ENCODE data around the gene MNAT1.
A peak's percentile ranks its signal among the peaks of the same experiment; 100 is the strongest.
"Not testable (repeated sequence)": the region's sequence is repeated elsewhere in the genome, so short reads cannot be mapped to it uniquely, and the experiment has no call there.

The MNAT1 gene

GRCh38 chr14:60882219-60882618 lies 147.7 kb downstream of the MNAT1 start:
- no peak for DNase-seq (ENCODE audit: low spot score)

- DNase-seq (ENCODE audit: low spot score): no peak
Observed at GRCh38 chr14:60884134-60884533, 149.6 kb downstream of the MNAT1 start.

GRCh38 chr14:60890636-60891035 lies 156.1 kb downstream of the MNAT1 start:
- DNase-seq (ENCODE audit: low spot score): not testable (repeated sequence)

GRCh38 chr14:60893911-60894310 lies 159.3 kb downstream of the MNAT1 start:
- DNase-seq (ENCODE audit: low spot score): no peak

GRCh38 chr14:60904381-60904780 lies 169.8 kb downstream of the MNAT1 start:
- DNase-seq (ENCODE audit: low spot score): no peak

- DNase-seq (ENCODE audit: low spot score): no peak
Observed at GRCh38 chr14:60905923-60906322, 171.4 kb downstream of the MNAT1 start.

- no peak for DNase-seq (ENCODE audit: low spot score)
Observed at GRCh38 chr14:60915781-60916180, 181.2 kb downstream of the MNAT1 start.

GRCh38 chr14:60922050-60922449 lies 187.5 kb downstream of the MNAT1 start:
- DNase-seq (ENCODE audit: low spot score): no peak

- no peak for DNase-seq (ENCODE audit: low spot score)
Observed at GRCh38 chr14:60925286-60925685, 190.7 kb downstream of the MNAT1 start.

- no peak for DNase-seq (ENCODE audit: low spot score)
Observed at GRCh38 chr14:60926002-60926401, 191.4 kb downstream of the MNAT1 start.

GRCh38 chr14:60931218-60931617 lies 196.7 kb downstream of the MNAT1 start:
- peak; percentile 16 for DNase-seq (ENCODE audit: low spot score)

- DNase-seq (ENCODE audit: low spot score): no peak
Observed at GRCh38 chr14:60933920-60934655, 199.5 kb downstream of the MNAT1 start.

- DNase-seq (ENCODE audit: low spot score): no peak
Observed at GRCh38 chr14:60935319-60935718, 200.8 kb downstream of the MNAT1 start.

- DNase-seq (ENCODE audit: low spot score): no peak
Observed at GRCh38 chr14:60943637-60944032, 209.1 kb downstream of the MNAT1 start.

GRCh38 chr14:60944204-60944603 lies 209.6 kb downstream of the MNAT1 start:
- DNase-seq (ENCODE audit: low spot score): no peak

- no peak for DNase-seq (ENCODE audit: low spot score)
Observed at GRCh38 chr14:60945984-60946383, 211.4 kb downstream of the MNAT1 start.

- DNase-seq (ENCODE audit: low spot score): no peak
Observed at GRCh38 chr14:60946773-60947172, 212.2 kb downstream of the MNAT1 start.

- no peak for DNase-seq (ENCODE audit: low spot score)
Observed at GRCh38 chr14:60951776-60952435, 217.3 kb downstream of the MNAT1 start.

GRCh38 chr14:60956202-60956601 lies 221.6 kb downstream of the MNAT1 start:
- no peak for DNase-seq (ENCODE audit: low spot score)

GRCh38 chr14:60956632-60957031 lies 222.1 kb downstream of the MNAT1 start:
- DNase-seq (ENCODE audit: low spot score): no peak

GRCh38 chr14:60958146-60958545 lies 223.6 kb downstream of the MNAT1 start:
- DNase-seq (ENCODE audit: low spot score): no peak

- no peak for DNase-seq (ENCODE audit: low spot score)
Observed at GRCh38 chr14:60963761-60964160, 229.2 kb downstream of the MNAT1 start.

GRCh38 chr14:60964904-60965303 lies 230.3 kb downstream of the MNAT1 start:
- DNase-seq (ENCODE audit: low spot score): no peak

GRCh38 chr14:60965402-60965801 lies 230.8 kb downstream of the MNAT1 start:
- no peak for DNase-seq (ENCODE audit: low spot score)
